HepG2 (cell line): Measurements from ENCODE around the gene PSMC3IP. TPM values are rescaled to one million over a fixed set of nuclear protein-coding genes. Genes with fewer than 3 reads are reported as not detected.

ENCODE experiments used
- ARNT ChIP-seq: fragments of 450-650 bp; IDR thresholded peaks from 2 replicates; pipeline ENCODE4 v1.6.1; 2017
- ATF7 ChIP-seq, 2 experiments: fragments of 450-650 bp in 1 of 2; sonication (generic) in 1 of 2; formaldehyde crosslinking in 1 of 2; IDR thresholded peaks; 2 replicates each; pipeline versions ENCODE4 v1.4.0 to v1.6.1; 2016 to 2020; ENCODE audit warnings: antibody characterized with exemption in 1 of 2, mild to moderate bottlenecking in 1 of 2, missing genetic modification reagents in 1 of 2
- BHLHE40 ChIP-seq: IDR thresholded peaks from 2 replicates; pipeline ENCODE4 v1.6.1; 2011; ENCODE audit warnings: low read length, improper control_type of control experiment
- DMAP1 ChIP-seq: IDR thresholded peaks from 2 replicates; pipeline ENCODE4 v1.6.1; 2016
- FOXA1 ChIP-seq, 2 experiments: fragments of 450-650 bp in 1 of 2; sonication (generic) in 1 of 2; formaldehyde crosslinking in 1 of 2; IDR thresholded peaks; 2 replicates each; pipeline versions ENCODE4 v1.4.0 to v1.6.1; 2016 to 2020; ENCODE audit warnings: missing genetic modification reagents in 1 of 2
- FOXK1 ChIP-seq: sonication (generic); formaldehyde crosslinking; IDR thresholded peaks from 2 replicates; pipeline ENCODE4 v1.4.0; 2020; ENCODE audit warnings: low read depth, missing genetic modification reagents, borderline replicate concordance
- HDAC2 ChIP-seq: sonication (generic); formaldehyde crosslinking; IDR thresholded peaks from 2 replicates; pipeline ENCODE4 v1.4.0; 2020; ENCODE audit warnings: missing genetic modification reagents
- HIC2 ChIP-seq: sonication (generic); formaldehyde crosslinking; IDR thresholded peaks from 2 replicates; pipeline ENCODE4 v1.9.0; 2022; ENCODE audit warnings: low read depth, missing genetic modification reagents
- HOMEZ ChIP-seq: IDR thresholded peaks from 2 replicates; pipeline ENCODE4 v1.6.1; 2016; ENCODE audit warnings: low read depth
- KDM4B ChIP-seq: sonication (generic); formaldehyde crosslinking; IDR thresholded peaks from 2 replicates; pipeline ENCODE4 v1.4.0; 2020; ENCODE audit warnings: missing genetic modification reagents
- MAFG ChIP-seq: sonication (generic); formaldehyde crosslinking; IDR thresholded peaks from 2 replicates; pipeline ENCODE4 v1.5.1; 2020; ENCODE audit warnings: mild to moderate bottlenecking, missing genetic modification reagents
- MBNL3 ChIP-seq: fragments of 250-450 bp; sonication (Bioruptor Pico); conservative IDR thresholded peaks from 2 replicates; pipeline ENCODE4 v1.8.0; 2022; ENCODE audit warnings: mild to moderate bottlenecking, inconsistent platforms
- MED13 ChIP-seq: sonication (generic); formaldehyde crosslinking; IDR thresholded peaks from 2 replicates; pipeline ENCODE4 v1.5.0; 2020; ENCODE audit warnings: missing genetic modification reagents
- NFAT5 ChIP-seq: sonication (generic); formaldehyde crosslinking; IDR thresholded peaks from 2 replicates; pipeline ENCODE4 v1.4.0; 2020; ENCODE audit warnings: missing genetic modification reagents
- RBM22 ChIP-seq: fragments of 200-400 bp; formaldehyde crosslinking; optimal IDR thresholded peaks from 2 replicates; pipeline ENCODE3; 2017; ENCODE audit warnings: mild to moderate bottlenecking, low read length, moderate library complexity
- RBM39 ChIP-seq: fragments of 200-400 bp; formaldehyde crosslinking; IDR thresholded peaks from one replicate; pipeline ENCODE4 v1.6.1; 2018; ENCODE audit warnings: antibody characterized with exemption, mild to moderate bottlenecking, low read depth, low read length; ENCODE audit not compliant: poor library complexity, severe bottlenecking
- ZC3H13 ChIP-seq: sonication (generic); formaldehyde crosslinking; IDR thresholded peaks from 2 replicates; pipeline ENCODE4 v1.8.1; 2023; ENCODE audit warnings: mild to moderate bottlenecking, missing genetic modification reagents, moderate library complexity
- ZNF362 ChIP-seq: sonication (generic); formaldehyde crosslinking; IDR thresholded peaks from 2 replicates; pipeline ENCODE4 v1.4.0; 2020; ENCODE audit warnings: missing genetic modification reagents, mild to moderate bottlenecking, borderline replicate concordance
- ZNF614 ChIP-seq: IDR thresholded peaks from 2 replicates; pipeline ENCODE4 v1.6.1; 2018; ENCODE audit warnings: missing biosample characterization, missing genetic modification reagents, inconsistent platforms, borderline replicate concordance
- ZSCAN25 ChIP-seq: sonication (generic); formaldehyde crosslinking; IDR thresholded peaks from 2 replicates; pipeline ENCODE4 v1.8.0; 2022; ENCODE audit warnings: mild to moderate bottlenecking, missing genetic modification reagents
- polyA plus RNA-seq, 8 experiments: library from polyadenylated mRNA; depleted of rRNA in 3 of 8; stranded (reverse) in 7 of 8; unstranded in 1 of 8; fragments of >200 nt; fragmentation: Illumina TruSeq in 4 of 8; extraction: Trizol in 4 of 8; gene quantifications; 2 replicates each; pipeline versions ENCODE4 v1.2.1 to v1.2.3, GENCODE V29; 2011 to 2016; ENCODE audit warnings: low read depth in 4 of 8, missing spikeins in 1 of 8, mixed read lengths in 1 of 8; ENCODE audit not compliant: insufficient read depth in 1 of 8
- total RNA-seq, 5 experiments: library from RNA; depleted of rRNA; stranded (reverse); fragments of >200 nt; fragmentation: Illumina TruSeq; extraction: Trizol; gene quantifications; 2 replicates each; pipeline ENCODE4 v1.2.3, GENCODE V29; 2016; ENCODE audit warnings: low read depth in 1 of 5

The PSMC3IP gene
- total and polyA plus RNA-seq, 2 of the 13 experiments (the other 11 are each of a cell fraction or from before 2014, with no cell fraction given): 6.5 to 22.4 TPM

GRCh38 chr17:42536048-42536371, 41.5 kb downstream of the PSMC3IP start, which contains the start of gene NAGLU (continued):
- peak; percentile 90 for TF ChIP-seq NFAT5 (CRISPR knock-in tag)
- TF ChIP-seq HIC2 (CRISPR knock-in tag): no peak
- TF ChIP-seq ZC3H13 (CRISPR knock-in tag): peak; percentile 85; the same call in 1 of the 2 replicates
- no peak for TF ChIP-seq HOMEZ (CRISPR knock-in tag)
- peak; percentile 86 for TF ChIP-seq DMAP1 (CRISPR knock-in tag)
- no peak for TF ChIP-seq ARNT
- TF ChIP-seq FOXK1 (CRISPR knock-in tag): peak; percentile 63; the same call in 1 of the 2 replicates
- no peak for TF ChIP-seq KDM4B (CRISPR knock-in tag)
- TF ChIP-seq ATF7 (IDR thresholded peaks at IDR 0.05): no peak
- no peak; the same call in 1 of the 2 replicates for TF ChIP-seq ATF7 (CRISPR knock-in tag; IDR thresholded peaks at IDR 0.05)
- 0 out of 2 replicates have a peak, but pooled peaks have one; percentile 13 for TF ChIP-seq ZNF614 (CRISPR knock-in tag)
- TF ChIP-seq ZSCAN25 (CRISPR knock-in tag): no peak
- peak; percentile 82; the same call in 1 of the 2 replicates for TF ChIP-seq MED13 (CRISPR knock-in tag)
- TF ChIP-seq RBM22: no peak
- TF ChIP-seq MAFG (CRISPR knock-in tag): no peak
- no peak for TF ChIP-seq MBNL3 (CRISPR knock-in tag)
- no peak for TF ChIP-seq RBM39
- peak; percentile 76; the same call in 1 of the 2 replicates for TF ChIP-seq HDAC2
- peak; percentile 93 for TF ChIP-seq BHLHE40
- no peak for TF ChIP-seq ZNF362
- TF ChIP-seq FOXA1 (IDR thresholded peaks at IDR 0.05): no peak
- TF ChIP-seq FOXA1 (CRISPR knock-in tag; IDR thresholded peaks at IDR 0.05): no peak
